Brain microvascular endothelial cell (primary cell): ENCODE measurements around the gene CHIA.

Source experiments
- DNase-seq: peaks from one replicate; pipeline ENCODE4 v3.0.0-alpha.2; 2020
- H3K27ac ChIP-seq: fragments of 250-450 bp; sonication (Bioruptor Pico); 2 replicates; pipeline ENCODE4 v1.5.1; 2020; ENCODE audit warnings: mild to moderate bottlenecking, moderate library complexity
- H3K27me3 ChIP-seq: fragments of 250-450 bp; sonication (Bioruptor Pico); replicated peaks from 2 replicates; pipeline ENCODE4 v1.5.1; 2020; ENCODE audit warnings: mild to moderate bottlenecking
- H3K36me3 ChIP-seq: fragments of 250-450 bp; sonication (Bioruptor Pico); replicated peaks from 2 replicates; pipeline ENCODE4 v1.5.1; 2020; ENCODE audit warnings: mild to moderate bottlenecking
- H3K4me3 ChIP-seq: 2 replicates; pipeline ENCODE4 v1.5.1; 2011; ENCODE audit warnings: low read depth, mild to moderate bottlenecking, control low read depth, low read length, moderate library complexity
- in situ Hi-C: cut with HindIII; loops from 2 replicates; pipeline ENCODE4 v1.10.0; 2017; ENCODE audit warnings: low sequenced_read_pairs, low pct_ligation_motif_present
- TF ChIP-seq, protein P1 (sequence below): IDR thresholded peaks from 2 replicates; pipeline ENCODE4 v1.5.1; 2011; ENCODE audit warnings: low read depth, mild to moderate bottlenecking, moderate library complexity, low read length, control low read depth, inconsistent platforms; ENCODE audit errors: missing control alignments

The CHIA gene

DNA sequence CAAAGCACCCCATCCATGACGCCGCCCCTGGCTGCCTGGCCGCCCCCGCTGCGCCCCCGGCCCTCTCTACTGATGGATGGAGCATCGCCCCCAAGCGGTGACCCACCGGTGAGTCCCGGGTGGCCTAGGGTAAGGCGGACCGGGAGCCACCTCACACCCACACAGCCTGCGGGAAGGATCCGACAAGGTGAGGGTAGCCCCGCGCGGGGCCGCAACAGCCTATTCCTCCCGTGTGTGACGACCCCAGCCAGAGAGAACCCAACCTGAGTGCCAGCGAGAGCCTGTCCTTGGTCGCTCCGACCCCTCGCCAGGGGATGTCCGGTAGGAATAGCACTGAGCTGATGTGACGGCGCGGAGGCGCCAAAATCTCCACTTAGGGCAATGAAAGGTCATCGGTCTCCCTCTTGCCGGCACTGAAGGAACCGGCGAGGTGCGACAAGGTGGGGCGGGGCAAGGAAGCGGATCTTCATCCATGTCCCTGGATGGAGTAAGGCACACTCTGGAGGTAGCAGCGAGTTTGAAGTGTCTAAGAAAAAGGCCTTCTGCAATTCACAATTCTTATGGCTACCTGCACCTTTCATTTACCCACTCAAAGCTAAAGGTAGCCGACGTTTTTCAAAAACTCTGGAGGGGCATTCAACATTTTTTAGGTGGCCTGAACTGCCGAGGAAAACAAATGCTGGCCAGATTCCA is 19.7 kb upstream of the CHIA start:
- no peak overlapping the region for H3K27ac ChIP-seq
- no peaks in the 10 kb centered on the region for H3K36me3 ChIP-seq
- TF ChIP-seq, protein P1, sequence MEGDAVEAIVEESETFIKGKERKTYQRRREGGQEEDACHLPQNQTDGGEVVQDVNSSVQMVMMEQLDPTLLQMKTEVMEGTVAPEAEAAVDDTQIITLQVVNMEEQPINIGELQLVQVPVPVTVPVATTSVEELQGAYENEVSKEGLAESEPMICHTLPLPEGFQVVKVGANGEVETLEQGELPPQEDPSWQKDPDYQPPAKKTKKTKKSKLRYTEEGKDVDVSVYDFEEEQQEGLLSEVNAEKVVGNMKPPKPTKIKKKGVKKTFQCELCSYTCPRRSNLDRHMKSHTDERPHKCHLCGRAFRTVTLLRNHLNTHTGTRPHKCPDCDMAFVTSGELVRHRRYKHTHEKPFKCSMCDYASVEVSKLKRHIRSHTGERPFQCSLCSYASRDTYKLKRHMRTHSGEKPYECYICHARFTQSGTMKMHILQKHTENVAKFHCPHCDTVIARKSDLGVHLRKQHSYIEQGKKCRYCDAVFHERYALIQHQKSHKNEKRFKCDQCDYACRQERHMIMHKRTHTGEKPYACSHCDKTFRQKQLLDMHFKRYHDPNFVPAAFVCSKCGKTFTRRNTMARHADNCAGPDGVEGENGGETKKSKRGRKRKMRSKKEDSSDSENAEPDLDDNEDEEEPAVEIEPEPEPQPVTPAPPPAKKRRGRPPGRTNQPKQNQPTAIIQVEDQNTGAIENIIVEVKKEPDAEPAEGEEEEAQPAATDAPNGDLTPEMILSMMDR = no peak
- peaks cover 23% of the 10 kb centered on the region for H3K27me3 ChIP-seq
- in situ Hi-C loops = no loop called here
- no peak overlapping the region for H3K4me3 ChIP-seq
- DNase-seq = no peak

DNA sequence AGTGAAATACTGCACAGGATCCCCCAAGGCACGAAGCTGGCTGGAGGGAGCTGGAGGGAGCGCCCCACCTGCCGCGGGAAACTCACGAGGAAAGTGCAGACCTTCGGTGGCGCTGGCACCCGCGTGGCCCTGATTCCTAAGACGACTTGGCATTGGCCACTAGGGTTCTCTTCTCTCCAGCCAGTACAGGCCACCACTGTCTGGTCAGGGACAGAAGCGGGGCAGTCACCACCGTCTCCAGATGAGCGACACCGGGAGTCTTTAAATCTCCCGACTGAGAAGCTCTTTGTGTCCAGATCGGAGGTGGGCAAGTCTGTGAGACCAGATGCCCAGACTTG is 19.2 kb upstream of the CHIA start:
- H3K36me3 ChIP-seq = no peaks in the 10 kb centered on the region
- no peak overlapping the region for H3K4me3 ChIP-seq
- no peak for DNase-seq
- TF ChIP-seq, protein P1 = no peak
- no peak overlapping the region for H3K27ac ChIP-seq
- in situ Hi-C loops = no loop called here
- H3K27me3 ChIP-seq = peaks cover 23% of the 10 kb centered on the region

DNA sequence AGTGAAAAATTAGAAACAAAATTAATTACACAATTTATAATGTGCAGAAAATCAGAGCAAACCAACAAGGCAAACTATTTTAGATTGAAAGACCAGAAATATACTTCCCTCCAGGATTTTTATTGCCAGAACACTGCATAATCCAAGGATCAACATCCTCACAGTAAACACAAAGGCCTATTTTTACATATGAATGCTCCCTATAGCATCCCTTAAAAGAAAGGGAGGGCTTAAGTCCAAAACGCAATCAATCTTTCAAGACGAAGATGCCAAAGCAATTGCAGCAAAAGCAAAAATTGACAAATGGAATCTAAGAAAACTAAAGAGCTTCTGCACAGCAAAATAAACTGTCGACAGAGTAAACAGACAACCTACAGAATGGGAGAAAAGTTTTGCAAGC is 18.6 kb upstream of the CHIA start:
- TF ChIP-seq, protein P1 = no peak
- Histone ChIP-seq H3K27me3 (peaks cover 23% of the 10 kb centered on the region), H3K4me3 (no peak overlapping the region), H3K36me3 (no peaks in the 10 kb centered on the region), H3K27ac (no peak overlapping the region)
- DNase-seq = no peak
- in situ Hi-C loops = no loop called here

DNA sequence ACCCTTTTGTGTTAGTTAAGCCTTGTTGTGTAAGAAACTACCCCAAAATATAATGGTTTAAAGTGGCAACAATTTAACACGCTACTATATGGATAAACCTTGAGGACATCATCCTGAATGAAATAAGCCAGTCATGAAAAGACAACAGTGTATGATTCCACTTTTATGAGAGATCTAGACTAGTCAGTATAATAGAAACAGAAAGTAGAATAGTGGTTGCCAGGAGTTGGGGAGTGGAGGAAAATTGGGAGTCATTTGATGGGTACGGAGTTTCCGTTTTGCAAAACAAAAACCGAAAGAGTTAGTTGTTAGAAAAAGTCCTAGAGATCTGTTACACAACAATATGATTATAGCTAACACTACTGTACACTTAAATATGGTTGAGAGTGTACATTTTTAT is 16.0 kb upstream of the CHIA start:
- no peaks in the 10 kb centered on the region for H3K36me3 ChIP-seq
- H3K27me3 ChIP-seq = peaks cover 23% of the 10 kb centered on the region
- no peak overlapping the region for H3K27ac ChIP-seq
- no peak for DNase-seq
- in situ Hi-C loops = no loop called here
- TF ChIP-seq, protein P1 = no peak
- no peak overlapping the region for H3K4me3 ChIP-seq

DNA sequence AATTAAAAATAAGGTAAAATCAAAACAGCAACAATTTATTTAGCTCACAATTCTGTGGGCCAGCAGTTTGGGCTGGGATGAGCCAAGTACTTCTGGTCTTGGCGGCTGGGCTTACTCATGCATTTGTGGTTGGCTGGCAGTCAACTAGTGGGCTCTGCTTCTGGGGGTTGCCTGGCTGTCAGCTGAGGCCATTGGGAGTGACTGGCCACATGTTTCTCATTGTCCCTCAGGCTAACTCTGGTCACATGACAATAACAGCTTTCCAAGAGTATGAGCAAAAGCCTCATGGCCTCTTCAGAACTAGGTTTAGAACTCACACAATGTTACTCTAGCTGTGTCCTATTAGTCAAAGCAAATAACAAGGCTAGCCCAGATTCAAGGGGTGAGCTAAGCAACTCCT is 15.6 kb upstream of the CHIA start:
- no peak for DNase-seq
- Histone ChIP-seq H3K27me3 (peaks cover 20% of the 10 kb centered on the region), H3K4me3 (no peak overlapping the region), H3K27ac (no peak overlapping the region), H3K36me3 (no peaks in the 10 kb centered on the region)
- TF ChIP-seq, protein P1 = no peak
- in situ Hi-C loops = no loop called here
